LNCaP clone FGC (cell line): Measurements from ENCODE around the gene MAN1A2.
"Not testable (repeated sequence)": the region's sequence is repeated elsewhere in the genome, so short reads cannot be mapped to it uniquely, and the experiment has no call there.

Experiments
- DNase-seq: peaks from one replicate; pipeline ENCODE4 v3.0.0-alpha.2; 2011; ENCODE audit warnings: low read depth
- H3K4me3 ChIP-seq: 2 replicates; pipeline ENCODE4 v1.5.1; 2011; ENCODE audit warnings: mild to moderate bottlenecking, low read depth, low read length, control low read depth
- CTCF ChIP-seq: IDR thresholded peaks from 2 replicates; pipeline ENCODE4 v1.5.1; 2012; ENCODE audit warnings: mild to moderate bottlenecking; ENCODE audit not compliant: control insufficient read depth, insufficient read depth; ENCODE audit errors: extremely low read depth

Gene MAN1A2

GRCh38 chr1:117346206-117346928 is 20.9 kb upstream of the MAN1A2 start:
- TF ChIP-seq CTCF, result no peak
- H3K4me3 ChIP-seq, result no peak overlapping the region
- DNase-seq, result no peak

- DNase-seq, result no peak
- no peak overlapping the region for H3K4me3 ChIP-seq
- no peak for TF ChIP-seq CTCF
These were observed 19.3 kb upstream of the MAN1A2 start for GRCh38 chr1:117347907-117348306.

- not testable (repeated sequence) for DNase-seq, H3K4me3 ChIP-seq
These were observed 14.6 kb upstream of the MAN1A2 start for GRCh38 chr1:117352695-117353094.

GRCh38 chr1:117357833-117358603 is 9.2 kb upstream of the MAN1A2 start:
- not testable (repeated sequence) for H3K4me3 ChIP-seq, DNase-seq

- DNase-seq, H3K4me3 ChIP-seq: not testable (repeated sequence)
These were observed 8.7 kb upstream of the MAN1A2 start for GRCh38 chr1:117358604-117358887.

- TF ChIP-seq CTCF, result no peak
- H3K4me3 ChIP-seq, result no peak overlapping the region
- no peak for DNase-seq
These were observed 7.5 kb upstream of the MAN1A2 start for GRCh38 chr1:117359561-117360289.

- TF ChIP-seq CTCF, result no peak
- no peak overlapping the region for H3K4me3 ChIP-seq
- no peak for DNase-seq
These were observed 4.3 kb upstream of the MAN1A2 start for GRCh38 chr1:117362986-117363385.

GRCh38 chr1:117363571-117364048 is 3.6 kb upstream of the MAN1A2 start:
- no peak for DNase-seq
- no peak overlapping the region for H3K4me3 ChIP-seq
- no peak for TF ChIP-seq CTCF
